KBM-7 (cell line): ENCODE data around the gene DNTTIP2.
"Not testable (repeated sequence)": the region's sequence is repeated elsewhere in the genome, so short reads cannot be mapped to it uniquely, and the experiment has no call there.

Experiments used
- DNase-seq: peaks from one replicate; pipeline ENCODE4 v3.0.0-alpha.2; 2015
- in situ Hi-C: fragments of 300-500 bp; cut with MboI; formaldehyde crosslinking; loops from 2 replicates; pipeline ENCODE4 v1.14.3; 2020; ENCODE audit warnings: low sequenced_read_pairs, low pct_unique_long_range_greater_than_20kb, mixed read lengths

The DNTTIP2 gene

DNA sequence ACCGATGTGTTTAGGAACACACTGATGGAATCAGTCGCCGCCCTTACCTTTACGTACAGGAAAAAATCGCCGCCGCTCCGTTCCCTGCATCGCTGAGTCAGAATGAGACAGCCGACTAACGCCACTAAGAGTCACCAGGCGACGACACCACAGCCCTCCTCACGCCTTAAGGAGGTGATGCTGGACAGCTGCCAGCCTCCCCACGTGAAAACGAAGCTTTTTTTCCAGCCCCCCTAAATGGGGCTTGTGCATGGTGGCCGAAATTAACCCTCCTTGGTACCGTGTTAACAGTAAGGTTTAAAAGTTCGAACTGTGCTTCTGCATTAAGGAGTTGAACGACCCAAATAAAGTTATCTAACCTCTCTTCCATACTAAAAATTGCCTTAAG lies 511 bp downstream of the DNTTIP2 start:
- no peak for DNase-seq
- in situ Hi-C loops, result no loop called here

GRCh38 chr1:93877529-93877928 lies 1.5 kb downstream of the DNTTIP2 start:
- in situ Hi-C loops, result no loop called here
- DNase-seq, result no peak

- in situ Hi-C loops, result no loop called here
- DNase-seq, result peak; percentile 11
Observed at GRCh38 chr1:93876244-93876643, 2.8 kb downstream of the DNTTIP2 start.

- peak; percentile 52 for DNase-seq
- in situ Hi-C loops, result no loop called here
Observed at GRCh38 chr1:93874025-93874651, 4.9 kb downstream of the DNTTIP2 start.

DNA sequence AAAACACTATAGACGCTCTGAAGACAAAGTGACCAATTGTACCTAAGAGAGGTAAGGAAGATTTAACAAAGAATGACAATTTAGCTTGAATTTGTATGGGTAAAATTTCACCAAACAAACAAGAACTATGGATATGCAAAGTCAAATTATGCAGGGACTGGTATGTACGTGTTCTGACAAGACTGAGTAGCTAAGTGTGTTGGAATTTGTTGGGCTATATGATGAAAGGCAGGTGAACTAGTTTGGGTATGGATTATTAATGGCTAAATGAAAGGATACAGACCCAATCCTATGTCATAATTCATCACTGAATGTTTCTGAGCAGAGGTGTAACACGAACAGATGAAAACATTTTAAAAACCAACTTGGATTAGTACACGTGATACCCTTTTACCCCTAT lies 7.6 kb downstream of the DNTTIP2 start:
- in situ Hi-C loops, result no loop called here
- DNase-seq, result no peak

DNA sequence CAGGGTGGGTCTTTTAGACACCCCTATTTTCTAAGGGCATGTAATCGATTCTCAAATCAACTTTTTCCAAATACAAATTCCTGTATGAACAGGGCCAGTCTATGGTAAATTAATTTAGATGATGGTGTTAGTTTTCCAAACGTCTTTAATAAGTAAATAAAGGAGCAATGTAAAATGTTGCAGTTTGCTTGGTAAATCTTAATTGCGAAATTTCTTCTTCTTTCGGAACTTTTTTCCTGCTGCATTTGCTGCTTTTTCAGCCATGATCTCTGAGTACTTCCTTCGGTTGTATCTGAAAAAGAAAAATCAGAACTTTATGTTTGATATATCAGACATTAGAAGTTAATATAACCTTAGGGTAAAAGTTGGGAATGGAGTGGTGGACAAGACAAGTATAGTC lies 9.4 kb downstream of the DNTTIP2 start:
- DNase-seq, result no peak
- in situ Hi-C loops, result no loop called here

- in situ Hi-C loops, DNase-seq: not testable (repeated sequence)
Observed at GRCh38 chr1:93868492-93868891, 10.5 kb downstream of the DNTTIP2 start.

DNA sequence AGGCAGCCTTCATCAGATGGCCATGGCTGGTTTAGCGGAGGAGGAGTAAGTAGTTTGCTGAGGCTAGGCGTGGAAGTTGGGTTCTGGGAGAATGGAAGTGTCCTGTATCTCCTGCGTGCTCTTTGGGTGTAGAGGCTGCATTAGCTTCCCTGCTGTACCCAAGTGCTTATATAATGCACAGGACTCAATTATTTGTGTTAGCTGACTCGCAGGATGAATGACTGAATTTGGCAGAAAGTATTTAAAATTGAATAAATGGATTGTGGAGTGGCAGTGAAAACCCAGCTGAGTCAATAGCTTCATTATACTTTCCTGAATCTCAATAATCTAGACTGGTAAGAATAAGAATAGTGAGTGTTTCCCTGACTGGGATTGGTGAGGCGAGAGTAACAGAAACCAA lies 13.8 kb downstream of the DNTTIP2 start:
- no peak for DNase-seq
- in situ Hi-C loops, result no loop called here

- in situ Hi-C loops, result no loop called here
- no peak for DNase-seq
Observed at GRCh38 chr1:93864175-93864574, 14.8 kb downstream of the DNTTIP2 start.

DNA sequence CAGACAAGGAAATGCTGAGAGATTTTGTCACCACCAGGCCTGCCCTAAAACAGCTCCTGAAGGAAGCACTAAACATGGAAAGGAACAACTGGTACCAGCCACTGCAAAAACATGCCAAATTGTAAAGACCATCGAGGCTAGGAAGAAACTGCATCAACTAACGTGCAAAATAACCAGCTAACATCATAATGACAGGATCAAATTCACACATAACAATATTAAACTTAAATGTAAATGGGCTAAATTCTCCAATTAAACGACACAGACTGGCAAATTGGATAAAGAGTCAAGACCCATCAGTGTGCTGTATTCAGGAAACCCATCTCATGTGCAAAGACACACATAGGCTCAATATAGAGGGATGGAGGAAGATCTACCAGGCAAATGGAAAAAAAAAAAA lies 21.4 kb downstream of the DNTTIP2 start:
- DNase-seq, in situ Hi-C loops: not testable (repeated sequence)

DNA sequence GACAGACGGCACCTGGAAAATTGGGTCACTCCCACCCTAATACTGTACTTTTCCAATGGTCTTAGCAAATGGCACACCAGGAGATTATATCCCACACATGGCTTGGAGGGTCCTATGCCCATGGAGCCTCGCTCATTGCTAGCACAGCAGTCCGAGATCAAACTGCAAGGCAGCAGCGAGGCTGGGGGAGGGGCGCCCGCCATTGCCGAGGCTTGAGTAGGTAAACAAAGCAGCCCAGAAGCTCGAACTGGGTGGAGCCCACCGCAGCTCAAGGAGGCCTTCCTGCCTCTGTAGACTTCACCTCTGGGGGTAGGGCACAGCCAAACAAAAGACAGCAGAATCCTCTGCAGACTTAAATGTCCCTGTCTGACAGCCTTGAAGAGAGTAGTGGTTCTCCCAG lies 23.0 kb downstream of the DNTTIP2 start:
- in situ Hi-C loops, DNase-seq: not testable (repeated sequence)

- no peak for DNase-seq
Observed at GRCh38 chr1:93853940-93854339, 25.1 kb downstream of the DNTTIP2 start.

GRCh38 chr1:93851878-93852277 lies 27.1 kb downstream of the DNTTIP2 start:
- in situ Hi-C loops, result no loop called here
- DNase-seq, result no peak

More at GRCh38 chr1:93853940-93854339, 25.1 kb downstream of the DNTTIP2 start:
- in situ Hi-C loops, result no loop called here

DNA sequence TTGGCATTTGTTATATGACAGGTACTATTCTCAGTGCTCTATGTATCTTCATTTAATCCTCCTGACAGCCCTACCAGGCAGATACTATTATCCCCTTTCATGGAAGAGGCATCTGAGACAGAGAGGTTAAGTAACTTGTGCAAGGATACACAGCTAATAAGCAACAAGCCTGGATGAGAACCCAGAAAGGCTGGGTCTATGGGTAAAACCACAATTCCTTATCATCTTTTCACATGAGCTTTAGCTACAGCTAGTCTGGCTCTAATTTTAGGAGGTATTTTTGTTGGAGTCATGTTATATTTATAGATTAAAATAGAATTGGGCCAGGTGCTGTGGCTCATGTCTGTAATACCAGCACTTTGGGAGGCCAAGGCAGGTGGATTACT lies 27.7 kb downstream of the DNTTIP2 start:
- in situ Hi-C loops, result no loop called here
- no peak for DNase-seq

DNA sequence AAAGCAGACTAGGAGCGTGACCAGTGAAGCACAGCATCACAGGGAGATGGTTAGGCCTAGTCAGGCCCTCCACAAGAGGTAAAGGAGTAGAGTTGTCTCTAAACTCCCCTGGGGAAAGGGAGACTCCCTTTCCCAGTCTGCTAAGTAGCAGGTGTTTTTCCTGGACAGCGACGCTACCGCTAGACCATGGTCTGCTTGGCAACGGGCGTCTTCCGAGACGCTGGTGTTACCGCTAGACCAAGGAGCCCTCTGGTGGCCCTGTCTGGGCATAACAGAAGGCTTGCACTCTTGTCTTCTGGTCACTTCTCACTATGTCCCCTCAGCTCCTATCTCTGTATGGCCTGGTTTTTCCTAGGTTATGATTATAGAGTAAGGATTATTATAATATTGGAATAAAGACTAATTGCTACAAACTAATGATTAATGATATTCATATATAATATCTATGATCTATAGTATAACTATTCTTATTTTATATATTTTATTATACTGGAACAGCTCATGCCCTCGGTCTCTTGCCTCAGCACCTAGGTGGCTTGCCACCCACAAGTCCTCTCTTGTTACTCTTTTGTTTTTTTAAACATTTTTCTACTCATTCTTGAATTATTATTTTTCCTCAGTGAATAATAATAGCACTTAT lies 28.2 kb downstream of the DNTTIP2 start:
- DNase-seq, result peak; percentile 75
- in situ Hi-C loops, result not testable (repeated sequence)

DNA sequence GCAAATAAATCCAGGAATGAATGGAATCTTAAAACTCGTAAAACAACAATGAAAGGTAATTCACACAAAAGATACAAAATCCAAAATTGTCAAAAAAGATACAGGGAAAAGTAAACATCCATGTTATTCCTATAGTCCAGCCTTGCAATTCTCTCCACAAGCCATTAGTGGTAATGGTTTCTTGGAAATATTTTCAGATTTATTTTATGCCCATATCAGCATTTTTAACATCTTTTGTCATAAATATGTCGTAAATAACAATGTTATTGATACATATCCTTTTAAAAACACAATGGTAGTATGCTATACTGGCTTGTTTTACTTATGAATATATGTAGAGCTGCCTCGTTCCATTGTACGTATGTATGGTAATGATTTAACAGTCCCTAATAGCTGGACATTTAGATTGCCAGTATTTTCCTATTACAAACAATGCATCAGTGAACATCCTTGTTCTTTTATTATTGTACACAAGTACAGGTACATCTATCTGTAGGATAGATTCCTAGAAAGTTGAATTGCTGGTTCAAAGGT lies 30.6 kb downstream of the DNTTIP2 start:
- no peak for DNase-seq
- in situ Hi-C loops, result loop anchor here (25.0 kb wide), 1 partner anchor 411 kb away; the partner anchor contains the start of gene FNBP1L

GRCh38 chr1:93847811-93848288 lies 31.2 kb downstream of the DNTTIP2 start:
- DNase-seq, result peak; percentile 90
- in situ Hi-C loops, result loop anchor here (25.0 kb wide), 1 partner anchor 411 kb away; the partner anchor contains the start of gene FNBP1L

DNA sequence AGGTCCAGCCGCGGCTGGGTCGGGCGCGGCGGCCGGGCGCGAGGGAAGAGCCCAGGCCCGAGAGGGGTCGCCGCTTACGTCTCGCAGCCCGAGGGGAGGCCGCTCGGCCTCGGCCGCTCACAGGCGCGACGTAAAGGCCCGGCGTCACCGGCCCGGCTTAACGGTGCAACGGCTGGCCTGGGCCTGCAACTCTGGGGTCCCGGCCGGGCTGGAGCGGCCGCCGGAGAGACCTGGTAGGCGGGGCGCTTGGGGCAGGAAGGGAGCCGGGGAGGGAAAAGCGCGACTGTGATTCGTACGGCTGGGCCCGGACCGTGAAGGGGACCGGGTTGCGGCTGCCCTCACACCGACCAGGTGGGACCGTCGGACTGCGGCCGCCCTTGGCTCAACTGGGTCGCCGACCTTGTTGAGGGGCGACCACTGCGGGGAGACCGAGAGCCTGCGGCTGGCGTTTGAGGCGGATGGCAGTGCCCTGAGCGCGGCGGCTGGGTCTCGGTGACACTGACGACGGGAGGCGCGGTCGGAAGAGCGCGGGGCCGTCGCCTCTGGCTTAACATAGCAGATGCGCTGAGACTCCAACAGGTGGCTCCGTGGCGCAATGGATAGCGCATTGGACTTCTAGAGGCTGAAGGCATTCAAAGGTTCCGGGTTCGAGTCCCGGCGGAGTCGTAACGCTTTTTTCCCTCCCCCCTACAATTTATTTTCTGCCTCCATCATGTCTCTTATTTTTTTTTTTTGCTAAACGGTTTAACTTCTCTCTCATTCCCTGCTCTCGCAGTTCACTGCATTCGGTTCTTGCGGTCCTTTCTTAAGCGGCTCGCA lies 31.8 kb downstream of the DNTTIP2 start:
- in situ Hi-C loops, result loop anchor here (25.0 kb wide), 1 partner anchor 410 kb away; the partner anchor contains the start of gene FNBP1L
- peak; percentile 97 for DNase-seq

DNA sequence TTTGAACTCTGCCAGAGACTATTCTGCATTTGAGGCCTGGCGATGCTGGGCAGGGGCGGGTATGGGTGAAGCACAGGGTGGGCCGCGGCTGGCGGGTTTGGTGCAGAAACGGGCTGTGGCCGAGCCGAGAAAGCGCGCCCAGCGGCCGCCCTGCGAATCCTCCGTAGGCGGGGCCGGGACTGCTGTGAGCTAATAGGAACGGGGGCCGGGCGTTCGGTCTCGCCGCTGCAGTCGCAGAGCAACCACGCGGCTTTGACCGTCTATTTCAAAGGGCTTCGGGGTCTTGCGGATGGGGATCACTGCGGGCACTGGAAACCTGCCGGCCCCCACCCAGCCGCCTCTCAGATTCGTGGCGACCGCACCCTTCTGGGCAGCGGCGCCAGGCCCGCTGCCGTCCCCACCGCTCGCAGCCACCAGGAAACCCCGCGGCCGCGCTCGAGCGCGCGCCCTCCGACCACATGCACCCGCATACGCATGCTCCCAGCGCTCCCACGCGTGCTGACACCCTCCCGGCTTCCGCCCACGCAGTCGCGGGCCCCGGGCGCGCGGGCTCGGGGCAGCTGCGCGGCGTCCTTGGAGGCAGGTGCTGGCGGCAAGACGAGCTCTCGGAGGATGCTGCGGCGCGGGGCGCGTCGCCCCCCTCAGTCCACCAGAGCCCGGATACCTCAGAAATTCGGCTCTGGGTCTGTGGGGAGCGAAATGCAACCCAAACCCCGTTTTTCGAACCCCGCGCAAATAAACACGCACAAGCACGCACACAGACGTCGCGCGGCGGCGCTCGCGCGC lies 32.6 kb downstream of the DNTTIP2 start:
- DNase-seq, result peak; percentile 88
- in situ Hi-C loops, result loop anchor here (25.0 kb wide), 1 partner anchor 409 kb away; the partner anchor contains the start of gene FNBP1L
